Upper lobe of right lung (tissue), 1 donor: ENCODE measurements around the gene HES3. TPM values are rescaled to one million over a fixed set of nuclear protein-coding genes. Genes with fewer than 3 reads are reported as not detected.

Source experiments
- ATAC-seq: fragments of 200-7000 bp; cut with Tn5 transposase; one replicate; pipeline ENCODE4 v1.9.1; 2020; ENCODE audit warnings: mild to moderate bottlenecking, moderate library complexity
- DNase-seq: peaks from one replicate; pipeline ENCODE4 v3.0.0-alpha.2; 2020
- H3K27ac ChIP-seq: fragments of 200-600 bp; one replicate; pipeline ENCODE4 v1.8.0; 2022
- H3K27me3 ChIP-seq: fragments of 200-600 bp; one replicate; pipeline ENCODE4 v1.8.0; 2022; ENCODE audit warnings: mild to moderate bottlenecking
- H3K36me3 ChIP-seq: fragments of 200-600 bp; one replicate; pipeline ENCODE4 v1.8.0; 2022
- H3K4me1 ChIP-seq: fragments of 200-600 bp; one replicate; pipeline ENCODE4 v1.8.0; 2022
- H3K4me3 ChIP-seq: fragments of 200-600 bp; one replicate; pipeline ENCODE4 v1.8.0; 2022; ENCODE audit warnings: mild to moderate bottlenecking
- H3K9me3 ChIP-seq: fragments of 200-600 bp; one replicate; pipeline ENCODE4 v1.8.0; 2022
- intact Hi-C: fragments of 100-400 bp; cut with DNase I; formaldehyde crosslinking; loops from one replicate; pipeline ENCODE4 v1.11.0; 2022
- total RNA-seq: library from RNA; stranded (reverse); fragmentation: NEBNext Ultra II Directional; extraction: Animal tissue kit (Norgen Biotek cat#: 25700); gene quantifications from one replicate; pipeline ENCODE4 v1.2.1, GENCODE V29; 2021
- TF ChIP-seq, protein P1 (sequence below): fragments of 200-600 bp; IDR thresholded peaks from one replicate; pipeline ENCODE4 v1.8.0; 2022; ENCODE audit warnings: antibody characterized with exemption
- donor health status: DM: no; HTN: yes; CAD: no; lungs with severe emphysema.

Gene HES3
- total RNA-seq, 1 donor from 2014 or later, result not detected

DNA sequence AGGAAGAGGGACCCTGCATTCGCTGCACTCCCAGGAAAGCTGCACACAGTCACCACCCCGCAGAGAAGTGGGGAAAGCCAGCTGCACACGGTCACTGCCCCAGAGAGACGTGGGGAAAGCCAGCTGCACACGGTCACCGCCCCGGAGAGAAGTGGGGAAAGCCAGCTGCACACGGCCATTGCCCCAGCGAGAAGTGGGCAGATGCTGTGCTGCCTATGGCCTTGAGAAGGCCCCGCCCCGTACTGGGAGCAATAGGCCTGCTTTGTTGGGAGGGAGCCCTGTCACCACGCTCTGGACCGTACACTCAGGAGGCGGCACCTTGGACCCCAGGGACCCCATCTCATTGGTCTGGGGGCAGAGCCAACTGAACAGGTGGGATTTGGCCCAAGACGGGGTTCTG lies 21.2 kb downstream of the HES3 start:
- H3K9me3 ChIP-seq, result no peaks in the 10 kb centered on the region
- peaks cover 3% of the 10 kb centered on the region for H3K4me1 ChIP-seq
- ATAC-seq (no peak), DNase-seq (no peak)
- H3K27ac ChIP-seq, result no peak overlapping the region
- intact Hi-C loops, result no loop called here
- TF ChIP-seq, protein P1, sequence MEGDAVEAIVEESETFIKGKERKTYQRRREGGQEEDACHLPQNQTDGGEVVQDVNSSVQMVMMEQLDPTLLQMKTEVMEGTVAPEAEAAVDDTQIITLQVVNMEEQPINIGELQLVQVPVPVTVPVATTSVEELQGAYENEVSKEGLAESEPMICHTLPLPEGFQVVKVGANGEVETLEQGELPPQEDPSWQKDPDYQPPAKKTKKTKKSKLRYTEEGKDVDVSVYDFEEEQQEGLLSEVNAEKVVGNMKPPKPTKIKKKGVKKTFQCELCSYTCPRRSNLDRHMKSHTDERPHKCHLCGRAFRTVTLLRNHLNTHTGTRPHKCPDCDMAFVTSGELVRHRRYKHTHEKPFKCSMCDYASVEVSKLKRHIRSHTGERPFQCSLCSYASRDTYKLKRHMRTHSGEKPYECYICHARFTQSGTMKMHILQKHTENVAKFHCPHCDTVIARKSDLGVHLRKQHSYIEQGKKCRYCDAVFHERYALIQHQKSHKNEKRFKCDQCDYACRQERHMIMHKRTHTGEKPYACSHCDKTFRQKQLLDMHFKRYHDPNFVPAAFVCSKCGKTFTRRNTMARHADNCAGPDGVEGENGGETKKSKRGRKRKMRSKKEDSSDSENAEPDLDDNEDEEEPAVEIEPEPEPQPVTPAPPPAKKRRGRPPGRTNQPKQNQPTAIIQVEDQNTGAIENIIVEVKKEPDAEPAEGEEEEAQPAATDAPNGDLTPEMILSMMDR, result no peak
- peaks cover 4% of the 10 kb centered on the region for H3K27me3 ChIP-seq
- H3K4me3 ChIP-seq, result no peak overlapping the region
- no peaks in the 10 kb centered on the region for H3K36me3 ChIP-seq

DNA sequence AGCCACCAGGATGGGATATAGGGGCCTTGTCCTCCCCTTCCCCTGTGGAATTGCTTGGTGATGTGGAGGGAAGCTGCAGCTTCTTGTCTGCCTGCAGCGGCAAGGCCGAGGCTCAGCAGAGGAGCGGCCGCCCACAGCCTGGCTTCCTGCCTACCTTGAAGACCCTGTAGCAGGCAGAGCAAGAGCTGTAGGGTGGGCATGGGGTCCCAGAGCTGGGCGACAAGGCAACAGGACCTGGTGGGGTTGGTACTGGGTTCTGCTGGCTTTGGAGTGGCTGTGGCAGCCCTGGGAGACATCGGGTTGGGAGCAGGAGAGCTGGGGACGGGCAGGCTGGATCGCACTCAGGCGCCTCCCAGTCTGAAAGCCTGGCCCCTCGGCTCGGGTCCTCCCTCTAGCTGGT lies 22.7 kb downstream of the HES3 start:
- TF ChIP-seq, protein P1, result no peak
- Histone ChIP-seq H3K9me3 (no peaks in the 10 kb centered on the region), H3K4me3 (no peak overlapping the region), H3K27ac (no peak overlapping the region), H3K4me1 (peaks cover 3% of the 10 kb centered on the region), H3K36me3 (no peaks in the 10 kb centered on the region), H3K27me3 (peaks cover 4% of the 10 kb centered on the region)
- intact Hi-C loops, result no loop called here
- ATAC-seq (no peak), DNase-seq (no peak)

DNA sequence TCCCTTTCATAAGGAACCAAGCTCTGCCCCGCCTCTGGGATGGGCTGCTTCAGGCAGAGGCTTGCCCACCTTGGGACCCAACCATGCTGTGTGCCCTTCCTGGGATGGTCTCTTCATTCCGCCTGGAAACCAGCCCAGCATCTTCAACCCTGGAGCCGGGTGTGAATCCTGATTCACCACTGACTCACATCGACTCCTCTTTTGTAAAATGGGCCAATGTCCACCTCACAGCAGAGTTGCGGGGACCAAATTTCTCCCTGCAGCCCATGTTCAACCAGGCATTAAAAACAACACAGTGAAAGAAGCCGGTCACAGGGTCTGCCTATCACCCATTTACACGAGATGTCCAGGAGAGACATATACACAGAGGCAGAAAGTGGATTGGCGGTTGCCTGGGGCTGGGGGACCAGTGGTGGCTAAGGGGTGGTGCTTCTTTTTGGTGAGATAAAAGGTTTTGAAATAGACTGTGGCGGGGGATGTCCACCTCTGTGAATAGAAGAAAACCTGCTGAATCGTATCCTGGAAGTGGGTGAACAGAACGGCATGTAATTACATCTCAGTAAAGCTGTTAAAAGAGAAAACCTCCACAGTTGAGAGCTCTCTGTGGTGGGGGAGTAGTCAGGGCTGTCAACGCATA lies 23.8 kb downstream of the HES3 start:
- Histone ChIP-seq H3K27me3 (no peaks in the 10 kb centered on the region), H3K4me1 (peaks cover under 1% of the 10 kb centered on the region), H3K4me3 (no peak overlapping the region), H3K9me3 (no peaks in the 10 kb centered on the region), H3K27ac (no peak overlapping the region), H3K36me3 (no peaks in the 10 kb centered on the region)
- no peak for DNase-seq
- ATAC-seq, result no peak
- TF ChIP-seq, protein P1, result no peak
- intact Hi-C loops, result no loop called here

GRCh38 chr1:6268415-6268814 lies 24.4 kb downstream of the HES3 start:
- Histone ChIP-seq H3K27me3 (no peaks in the 10 kb centered on the region), H3K36me3 (no peaks in the 10 kb centered on the region), H3K4me3 (no peak overlapping the region), H3K4me1 (no peaks in the 10 kb centered on the region), H3K27ac (no peak overlapping the region), H3K9me3 (no peaks in the 10 kb centered on the region)
- ATAC-seq (no peak), DNase-seq (no peak)
- intact Hi-C loops, result no loop called here
- TF ChIP-seq, protein P1, result no peak

DNA sequence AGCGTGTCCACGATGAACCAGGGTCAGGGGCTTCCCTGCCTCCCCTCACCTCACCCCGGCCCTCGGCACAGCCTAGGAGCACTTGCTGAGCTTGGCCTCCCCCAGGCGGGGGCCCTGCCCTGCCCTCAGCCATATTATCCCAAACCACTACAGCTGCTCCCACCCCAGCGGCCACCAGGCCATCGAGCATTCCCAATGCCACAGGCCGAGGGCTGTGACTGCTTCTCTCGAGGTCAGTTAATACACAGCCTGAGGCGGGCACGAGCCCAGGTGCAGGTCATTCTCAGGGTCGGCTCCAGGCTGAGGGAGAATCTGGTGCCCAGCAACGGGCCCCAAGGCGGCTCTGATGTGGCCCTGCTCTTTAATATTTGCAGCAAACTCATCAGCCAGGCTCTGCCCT lies 25.3 kb downstream of the HES3 start:
- Histone ChIP-seq H3K9me3 (no peaks in the 10 kb centered on the region), H3K4me1 (no peaks in the 10 kb centered on the region)
- ATAC-seq, result no peak

More for the DNA sequence above, 25.3 kb downstream of the HES3 start:
- TF ChIP-seq, protein P1, result no peak
- Histone ChIP-seq H3K27ac (no peak overlapping the region), H3K36me3 (no peaks in the 10 kb centered on the region), H3K27me3 (no peaks in the 10 kb centered on the region), H3K4me3 (no peak overlapping the region)
- intact Hi-C loops, result no loop called here
- DNase-seq, result no peak
